C4-2B (cell line): ENCODE data around the gene CNKSR2.

Experiments used
- CTCF ChIP-seq: fragments of 450-650 bp; conservative IDR thresholded peaks from 2 replicates; pipeline ENCODE4 v1.5.1; 2017; ENCODE audit warnings: mild to moderate bottlenecking
- ZFX ChIP-seq: fragments of 450-650 bp; IDR thresholded peaks from 2 replicates; pipeline ENCODE4 v1.6.1; 2017

- TF ChIP-seq CTCF (no peak), ZFX (no peak)
These were observed 185.2 kb downstream of the CNKSR2 start for GRCh38 chrX:21559417-21559816.
